ENCODE measurements around the gene MUC6. TPM values are rescaled to one million over a fixed set of nuclear protein-coding genes. Genes with fewer than 3 reads are reported as not detected.

Gene MUC6
- total RNA-seq, 2 donors from 2014 or later = not detected

- intact Hi-C loops (cut with DNase I, micrococcal nuclease) = no loop called here
- ATAC-seq (no peak), DNase-seq (no peak)
Measured at GRCh38 chr11:1015064-1015463, 21.5 kb downstream of the MUC6 start.

GRCh38 chr11:1014276-1014675, 22.2 kb downstream of the MUC6 start:
- no peak for DNase-seq
- no peak for ATAC-seq
- intact Hi-C loops (cut with DNase I, micrococcal nuclease) = no loop called here

- intact Hi-C loops (cut with DNase I, micrococcal nuclease) = no loop called here
- ATAC-seq = no peak
- DNase-seq = no peak
Measured at GRCh38 chr11:1013631-1013935, 22.9 kb downstream of the MUC6 start.

- no peak for DNase-seq
- intact Hi-C loops (cut with DNase I, micrococcal nuclease) = no loop called here
- ATAC-seq = no peak
Measured at GRCh38 chr11:1012740-1013630, 23.5 kb downstream of the MUC6 start.

GRCh38 chr11:1012291-1012690, 24.2 kb downstream of the MUC6 start:
- no peak for DNase-seq
- intact Hi-C loops (cut with DNase I, micrococcal nuclease) = no loop called here
- ATAC-seq = no peak

GRCh38 chr11:1011320-1011698, 25.2 kb downstream of the MUC6 start:
- no peak for DNase-seq
- intact Hi-C loops (cut with DNase I, micrococcal nuclease) = no loop called here
- ATAC-seq = no peak

GRCh38 chr11:1010551-1011319, 25.8 kb downstream of the MUC6 start:
- intact Hi-C loops (cut with DNase I, micrococcal nuclease) = no loop called here
- no peak for ATAC-seq
- DNase-seq = no peak

- ATAC-seq = no peak
- DNase-seq = no peak
- intact Hi-C loops (cut with DNase I, micrococcal nuclease) = no loop called here
Measured at GRCh38 chr11:1009991-1010390, 26.5 kb downstream of the MUC6 start.

- ATAC-seq (no peak), DNase-seq (no peak)
- intact Hi-C loops (cut with DNase I, micrococcal nuclease) = no loop called here
Measured at GRCh38 chr11:1009371-1009770, 27.1 kb downstream of the MUC6 start.

GRCh38 chr11:1008803-1009145, 27.7 kb downstream of the MUC6 start:
- intact Hi-C loops (cut with DNase I, micrococcal nuclease) = no loop called here
- ATAC-seq = no peak

GRCh38 chr11:1008001-1008802, 28.3 kb downstream of the MUC6 start:
- DNase-seq = no peak
- intact Hi-C loops (cut with DNase I, micrococcal nuclease) = no loop called here
- no peak for ATAC-seq

More at GRCh38 chr11:1008803-1009145, 27.7 kb downstream of the MUC6 start:
- DNase-seq = no peak

GRCh38 chr11:1007279-1007678, 29.2 kb downstream of the MUC6 start:
- no peak for DNase-seq
- intact Hi-C loops (cut with DNase I, micrococcal nuclease) = no loop called here
- no peak for ATAC-seq

GRCh38 chr11:1006762-1007161, 29.8 kb downstream of the MUC6 start:
- no peak for ATAC-seq
- intact Hi-C loops (cut with DNase I, micrococcal nuclease) = no loop called here
- no peak for DNase-seq

GRCh38 chr11:1005928-1006327, 30.6 kb downstream of the MUC6 start:
- ATAC-seq (no peak), DNase-seq (no peak)
- intact Hi-C loops (cut with DNase I, micrococcal nuclease) = no loop called here

GRCh38 chr11:1003159-1003558, 33.4 kb downstream of the MUC6 start:
- ATAC-seq = no peak
- DNase-seq = no peak
- intact Hi-C loops (cut with DNase I, micrococcal nuclease) = no loop called here

- intact Hi-C loops (cut with DNase I, micrococcal nuclease) = no loop called here
- DNase-seq (no peak), ATAC-seq (no peak)
Measured at GRCh38 chr11:1002406-1002984, 34.0 kb downstream of the MUC6 start.

GRCh38 chr11:1001617-1002405, 34.7 kb downstream of the MUC6 start:
- intact Hi-C loops (cut with DNase I, micrococcal nuclease) = no loop called here
- no peak for ATAC-seq
- DNase-seq = no peak

GRCh38 chr11:1000357-1001278, 35.9 kb downstream of the MUC6 start:
- DNase-seq = no peak
- no peak for ATAC-seq
- intact Hi-C loops (cut with DNase I, micrococcal nuclease) = no loop called here
